ENCODE data around the gene TSSK1B. TPM values are rescaled to one million over a fixed set of nuclear protein-coding genes. Genes with fewer than 3 reads are reported as not detected.

The TSSK1B gene
- total RNA-seq, 4 donors from 2014 or later: 0.20 TPM; not detected in 3

GRCh38 chr5:113437111-113437510, 2.3 kb upstream of the TSSK1B start:
- no peak overlapping the region for H3K27ac ChIP-seq
- intact Hi-C loops (cut with DNase I; ENCODE audit: low total_unique reads) (no loop called here), in situ Hi-C loops (cut with MboI; ENCODE audit: low pct_ligation_motif_present in 1 of 4, low pct_unique_long_range_greater_than_20kb in 1 of 4, low sequenced_read_pairs in 3 of 4) (no loop called here)
- H3K36me3 ChIP-seq: no peaks in the 10 kb centered on the region
- TF ChIP-seq POLR2AphosphoS5 (IDR thresholded peaks at IDR 0.05) (no peak), CTCF (IDR thresholded peaks at IDR 0.05) (no peak), POLR2A (IDR thresholded peaks at IDR 0.05) (no peak), EP300 (IDR thresholded peaks at IDR 0.05; ENCODE audit: low read depth) (no peak)
- 79 to 83% methylated on average over 1 of the region's 1 CpG for WGBS, 2 donors (ENCODE audit: low coverage in 1 of 2)
- no peaks in the 10 kb centered on the region for H3K9me3 ChIP-seq
- H3K27me3 ChIP-seq: no peaks in the 10 kb centered on the region
- DNase-seq: no peak
- H3K4me1 ChIP-seq: no peaks in the 10 kb centered on the region
- no peak overlapping the region for H3K4me3 ChIP-seq

- intact Hi-C loops (cut with DNase I; ENCODE audit: low total_unique reads): no loop called here
- Histone ChIP-seq H3K27me3 (no peaks in the 10 kb centered on the region), H3K4me1 (no peaks in the 10 kb centered on the region), H3K4me3 (no peak overlapping the region), H3K27ac (no peak overlapping the region), H3K9me3 (no peaks in the 10 kb centered on the region), H3K36me3 (no peaks in the 10 kb centered on the region)
- no peak for TF ChIP-seq POLR2AphosphoS5 (IDR thresholded peaks at IDR 0.05)
- no peak for TF ChIP-seq CTCF (IDR thresholded peaks at IDR 0.05)
- no peak for TF ChIP-seq EP300 (IDR thresholded peaks at IDR 0.05; ENCODE audit: low read depth)
- TF ChIP-seq POLR2A (IDR thresholded peaks at IDR 0.05): no peak
- 77% methylated on average over 4 of the region's 4 CpGs; no CpG with 5 or more reads in 1 of the 2 donors for WGBS, 2 donors (ENCODE audit: low coverage in 1 of 2)
- DNase-seq: no peak
- in situ Hi-C loops (cut with MboI; ENCODE audit: low pct_ligation_motif_present in 1 of 4, low pct_unique_long_range_greater_than_20kb in 1 of 4, low sequenced_read_pairs in 3 of 4): no loop called here
Observed at GRCh38 chr5:113435575-113435974, 786 bp upstream of the TSSK1B start.

GRCh38 chr5:113433862-113434612, 752 bp downstream of the TSSK1B start:
- intact Hi-C loops (cut with DNase I; ENCODE audit: low total_unique reads): no loop called here
- H3K4me3 ChIP-seq: no peak overlapping the region
- H3K4me1 ChIP-seq: no peaks in the 10 kb centered on the region
- in situ Hi-C loops (cut with MboI; ENCODE audit: low pct_ligation_motif_present in 1 of 4, low pct_unique_long_range_greater_than_20kb in 1 of 4, low sequenced_read_pairs in 3 of 4): no loop called here
- H3K27ac ChIP-seq: no peak overlapping the region
- 93 to 97% methylated on average over 19 to 37 of the region's 38 CpGs for WGBS, 2 donors (ENCODE audit: low coverage in 1 of 2)
- H3K9me3 ChIP-seq: no peaks in the 10 kb centered on the region
- no peaks in the 10 kb centered on the region for H3K27me3 ChIP-seq
- H3K36me3 ChIP-seq: no peaks in the 10 kb centered on the region
- no peak for DNase-seq
- TF ChIP-seq CTCF (IDR thresholded peaks at IDR 0.05): no peak
- no peak for TF ChIP-seq POLR2AphosphoS5 (IDR thresholded peaks at IDR 0.05)
- TF ChIP-seq POLR2A (IDR thresholded peaks at IDR 0.05): no peak
- TF ChIP-seq EP300 (IDR thresholded peaks at IDR 0.05; ENCODE audit: low read depth): no peak

GRCh38 chr5:113433071-113433470, 1.7 kb downstream of the TSSK1B start:
- H3K4me1 ChIP-seq: no peaks in the 10 kb centered on the region
- WGBS, 2 donors (ENCODE audit: low coverage in 1 of 2): 96% methylated on average over 21 of the region's 21 CpGs; no CpG with 5 or more reads in 1 of the 2 donors
- H3K36me3 ChIP-seq: no peaks in the 10 kb centered on the region
- intact Hi-C loops (cut with DNase I; ENCODE audit: low total_unique reads) (no loop called here), in situ Hi-C loops (cut with MboI; ENCODE audit: low pct_ligation_motif_present in 1 of 4, low pct_unique_long_range_greater_than_20kb in 1 of 4, low sequenced_read_pairs in 3 of 4) (no loop called here)
- no peak overlapping the region for H3K4me3 ChIP-seq
- TF ChIP-seq EP300 (IDR thresholded peaks at IDR 0.05; ENCODE audit: low read depth) (no peak), POLR2A (IDR thresholded peaks at IDR 0.05) (no peak), POLR2AphosphoS5 (IDR thresholded peaks at IDR 0.05) (no peak), CTCF (IDR thresholded peaks at IDR 0.05) (no peak)
- no peak for DNase-seq
- H3K9me3 ChIP-seq: no peaks in the 10 kb centered on the region
- H3K27ac ChIP-seq: no peak overlapping the region
- H3K27me3 ChIP-seq: no peaks in the 10 kb centered on the region

All from transverse colon (tissue), 4 donors.